ENCODE data around the gene PMF1. TPM values are rescaled to one million over a fixed set of nuclear protein-coding genes. Genes with fewer than 3 reads are reported as not detected.
A peak's percentile ranks its signal among the peaks of the same experiment; 100 is the strongest.

The PMF1 gene, protein sequence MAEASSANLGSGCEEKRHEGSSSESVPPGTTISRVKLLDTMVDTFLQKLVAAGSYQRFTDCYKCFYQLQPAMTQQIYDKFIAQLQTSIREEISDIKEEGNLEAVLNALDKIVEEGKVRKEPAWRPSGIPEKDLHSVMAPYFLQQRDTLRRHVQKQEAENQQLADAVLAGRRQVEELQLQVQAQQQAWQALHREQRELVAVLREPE
- total RNA-seq: 100 to 1,000 TPM; 119 TPM
- 95.4 TPM for polyA plus RNA-seq (2013, experiment 1 of 2)
- 93.2 TPM for polyA plus RNA-seq (2013, experiment 2 of 2)
- long read RNA-seq, experiment 1, transcript PMF1-202 (5 exons, 1,068 nt): major isoform, 42 of 67 reads
- long read RNA-seq, experiment 1, partial matches to known transcripts: 9 of 67 reads
- long read RNA-seq, experiment 1, other reads (novel, unspliced or antisense): 16 of 67 reads
- long read RNA-seq, experiment 2, transcript PMF1-202 (5 exons, 1,068 nt): major isoform, 136 of 152 reads
- long read RNA-seq, experiment 2, partial matches to known transcripts: 4 of 152 reads
- long read RNA-seq, experiment 2, other reads (novel, unspliced or antisense): 7 of 152 reads
- long read RNA-seq, experiment 3, transcript PMF1-202 (5 exons, 1,068 nt): major isoform, 124 of 136 reads
- long read RNA-seq, experiment 3, transcript PMF1-203 (5 exons, 1,019 nt): minor isoform, 5 of 136 reads
- long read RNA-seq, experiment 3, partial matches to known transcripts: 1 of 136 reads
- long read RNA-seq, experiment 3, other reads (novel, unspliced or antisense): 6 of 136 reads
- long read RNA-seq, experiment 4, transcript PMF1-205 (6 exons, 837 nt): minor isoform, 5 of 246 reads
- long read RNA-seq, experiment 4, transcript PMF1-202 (5 exons, 1,068 nt): major isoform, 217 of 246 reads
- long read RNA-seq, experiment 4, partial matches to known transcripts: 0 of 246 reads
- long read RNA-seq, experiment 4, other reads (novel, unspliced or antisense): 20 of 246 reads

DNA sequence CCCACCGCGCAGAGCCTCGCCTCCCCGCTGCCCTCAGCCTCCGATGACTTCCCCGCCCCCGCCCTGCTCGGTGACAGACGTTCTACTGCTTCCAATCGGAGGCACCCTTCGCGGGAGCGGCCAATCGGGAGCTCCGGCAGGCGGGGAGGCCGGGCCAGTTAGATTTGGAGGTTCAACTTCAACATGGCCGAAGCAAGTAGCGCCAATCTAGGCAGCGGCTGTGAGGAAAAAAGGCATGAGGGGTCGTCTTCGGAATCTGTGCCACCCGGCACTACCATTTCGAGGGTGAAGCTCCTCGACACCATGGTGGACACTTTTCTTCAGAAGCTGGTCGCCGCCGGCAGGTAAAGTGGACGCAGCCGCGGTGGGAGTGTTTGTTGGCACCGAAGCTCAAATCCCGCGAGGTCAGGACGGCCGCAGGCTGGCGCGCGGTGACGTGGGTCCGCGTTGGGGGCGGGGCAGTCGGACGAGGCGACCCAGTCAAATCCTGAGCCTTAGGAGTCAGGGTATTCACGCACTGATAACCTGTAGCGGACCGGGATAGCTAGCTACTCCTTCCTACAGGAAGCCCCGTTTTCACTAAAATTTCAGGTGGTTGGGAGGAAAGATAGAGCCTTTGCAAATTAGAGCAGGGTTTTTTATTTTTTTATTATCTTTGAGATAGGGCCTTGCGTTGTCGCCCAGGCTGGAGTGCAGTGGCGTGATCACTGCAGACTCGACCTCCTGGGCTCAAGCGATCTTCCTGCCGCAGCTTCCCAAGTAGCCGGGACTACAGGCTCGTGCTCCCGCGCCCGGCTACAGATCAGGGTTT is at the start of gene PMF1:
Gene PMF1 (plus strand): TSS at position 175 of the 811 bp plus-strand sequence. CDS start 9 bp downstream, at position 184.
- H3K9me3 Mint-ChIP-seq: no peaks in the 10 kb centered on the region
- no peak for TF ChIP-seq CTCF (conservative IDR thresholded peaks at IDR 0.05)
- H3K27me3 ChIP-seq (ENCODE audit: control insufficient read depth, insufficient read depth, low read length, poor library complexity, severe bottlenecking): no peaks in the 10 kb centered on the region

DNA sequence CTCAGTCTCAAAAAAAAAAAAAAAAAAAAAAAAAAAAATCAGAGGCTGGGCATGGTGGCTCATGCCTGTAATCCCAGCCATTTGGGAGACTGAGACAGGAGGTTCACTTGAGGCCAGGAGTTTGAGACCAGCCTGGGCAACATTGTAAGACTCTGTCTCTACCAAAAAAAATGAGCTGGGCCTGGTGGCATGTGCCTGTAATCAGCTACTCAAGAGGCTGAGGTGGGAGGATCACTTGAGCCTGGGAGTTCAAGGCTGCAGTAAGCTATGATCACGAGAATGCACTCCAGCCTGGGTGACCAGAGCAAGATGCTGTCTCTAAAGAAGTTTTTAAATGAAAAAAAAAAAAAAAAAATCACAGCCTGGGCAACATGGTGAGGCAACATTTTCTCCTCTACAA is 49.1 kb upstream of the PMF1 start:
- Mint-ChIP-seq H3K27ac (no peak overlapping the region), H3K36me3 (ENCODE audit: low read depth) (peaks cover 16% of the 10 kb centered on the region), H3K9me3 (peaks cover 7% of the 10 kb centered on the region), H3K4me3 (no peak overlapping the region), H3K27me3 (ENCODE audit: insufficient read depth) (no peaks in the 10 kb centered on the region), H3K4me1 (peaks cover 15% of the 10 kb centered on the region)
- no peak overlapping the region for H3K4me3 ChIP-seq (ENCODE audit: low read length)
- 94% methylated on average over 1 of the region's 1 CpG; no CpG with 5 or more reads in 1 of the 2 experiments for WGBS, 2 experiments (ENCODE audit: insufficient coverage in 1 of 2, insufficient read length in 1 of 2)
- H3K27ac ChIP-seq (ENCODE audit: low read depth, low read length): no peak overlapping the region
- DNase-seq: no peak
- H3K36me3 ChIP-seq (ENCODE audit: control insufficient read depth, insufficient read depth, low read length): no peaks in the 10 kb centered on the region
- H3K27me3 ChIP-seq (ENCODE audit: control insufficient read depth, insufficient read depth, low read length, poor library complexity, severe bottlenecking): no peaks in the 10 kb centered on the region
- no peaks in the 10 kb centered on the region for H3K4me1 ChIP-seq (ENCODE audit: control insufficient read depth, insufficient read depth, low read length)
- no peak overlapping the region for H3K9ac ChIP-seq (ENCODE audit: extremely low read depth, low read length, poor library complexity, severe bottlenecking)
- no peak for TF ChIP-seq CTCF (conservative IDR thresholded peaks at IDR 0.05)
- no peaks in the 10 kb centered on the region for H3K9me3 ChIP-seq (ENCODE audit: control insufficient read depth, low read length)

More for the DNA sequence above, at the start of gene PMF1:
- Mint-ChIP-seq H3K27ac (peak within 1 kb of the TSS; percentile 100), H3K27me3 (ENCODE audit: insufficient read depth) (no peaks in the 10 kb centered on the region), H3K4me3 (peak within 1 kb of the TSS; percentile 89), H3K36me3 (ENCODE audit: low read depth) (peaks cover 56% of the 10 kb centered on the region), H3K4me1 (peaks cover 30% of the 10 kb centered on the region)
- 0% methylated on average over 29 to 61 of the region's 61 CpGs for WGBS, 2 experiments (ENCODE audit: insufficient coverage in 1 of 2, insufficient read length in 1 of 2)
- H3K4me1 ChIP-seq (ENCODE audit: control insufficient read depth, insufficient read depth, low read length): no peaks in the 10 kb centered on the region
- DNase-seq: peak; percentile 99
- H3K4me3 ChIP-seq (ENCODE audit: low read length): peak within 1 kb of the TSS; percentile 89
- H3K9me3 ChIP-seq (ENCODE audit: control insufficient read depth, low read length): no peaks in the 10 kb centered on the region
- peaks cover 47% of the 10 kb centered on the region for H3K36me3 ChIP-seq (ENCODE audit: control insufficient read depth, insufficient read depth, low read length)
- peak within 1 kb of the TSS; percentile 95 for H3K27ac ChIP-seq (ENCODE audit: low read depth, low read length)
- peak within 1 kb of the TSS; percentile 94 for H3K9ac ChIP-seq (ENCODE audit: extremely low read depth, low read length, poor library complexity, severe bottlenecking)
